ENCODE data around the gene SNUPN.
"Not testable (repeated sequence)": the region's sequence is repeated elsewhere in the genome, so short reads cannot be mapped to it uniquely, and the experiment has no call there.

The SNUPN gene

DNA sequence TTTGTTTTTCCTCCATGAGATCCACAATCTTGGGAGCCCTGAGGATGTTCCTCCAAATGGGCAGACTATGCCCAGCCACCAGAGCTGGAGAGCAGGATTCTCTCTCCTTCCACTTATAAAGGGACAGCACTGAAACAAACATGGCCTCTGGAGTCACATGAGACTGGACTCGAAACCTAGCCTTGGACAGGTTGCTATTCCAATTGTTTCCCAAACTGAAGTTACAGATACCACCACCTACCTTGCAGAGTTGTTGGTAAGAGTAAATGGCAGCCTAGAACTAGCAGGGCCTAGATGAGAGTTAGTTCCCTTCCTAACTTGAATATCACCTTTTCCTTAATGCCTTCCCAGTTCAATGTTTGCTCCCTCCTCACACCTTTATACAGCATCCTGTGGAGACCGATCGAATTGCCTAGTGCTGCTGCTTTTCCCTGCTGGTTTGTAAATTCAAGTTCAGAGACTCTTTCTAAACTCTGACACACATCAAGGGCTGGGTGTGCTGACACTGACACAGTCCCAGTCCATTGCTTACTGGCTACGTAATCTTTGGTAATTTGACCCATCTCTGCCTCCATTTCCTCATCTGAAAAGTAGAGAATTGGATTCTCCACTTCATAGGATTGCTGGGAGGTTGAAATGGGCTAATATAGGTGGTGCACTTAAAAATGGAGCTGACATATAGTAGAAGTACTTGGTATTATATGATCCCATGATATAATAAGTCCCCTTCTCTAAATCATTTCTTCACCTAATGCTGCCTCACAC is 11.9 kb upstream of the SNUPN start:
- no peak for DNase-seq (ENCODE audit: low read depth, low spot score)

DNA sequence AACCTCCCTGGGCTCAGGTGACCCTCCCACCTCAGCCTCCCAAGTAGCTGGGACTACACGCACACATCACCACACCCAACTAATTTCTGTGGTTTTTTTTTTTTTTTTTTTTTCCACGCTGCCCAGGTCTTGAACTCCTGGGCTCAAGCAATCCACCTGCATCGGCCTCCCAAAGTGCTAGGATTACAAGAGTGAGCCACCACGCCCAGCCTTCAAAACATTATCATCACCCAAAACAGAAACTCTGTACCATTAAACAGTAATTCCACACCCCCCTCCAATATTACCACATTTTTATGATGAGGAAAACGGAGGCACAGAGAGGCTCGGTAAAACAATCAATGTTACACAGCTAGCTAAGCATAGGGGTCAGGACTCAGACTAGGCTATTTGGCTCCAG is 10.5 kb upstream of the SNUPN start:
- DNase-seq (ENCODE audit: low read depth, low spot score) = no peak

DNA sequence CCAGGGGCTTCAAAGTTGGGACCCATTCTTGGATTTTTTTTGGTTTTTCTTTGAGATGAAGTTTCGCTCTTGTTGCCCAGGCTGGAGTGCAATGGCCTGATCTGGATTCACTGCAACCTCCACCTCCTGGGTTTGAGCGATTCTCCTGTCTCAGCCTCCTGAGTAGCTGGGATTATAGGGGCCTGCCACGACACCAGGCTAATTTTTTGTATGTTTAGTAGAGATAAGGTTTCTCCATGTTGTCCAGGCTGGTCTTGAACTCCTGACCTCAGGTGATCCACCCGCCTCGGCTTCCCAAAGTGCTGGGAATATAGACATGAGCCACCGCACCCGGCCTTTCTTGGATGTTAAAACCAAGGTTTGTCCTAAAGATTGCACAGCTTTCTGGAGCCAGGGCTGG is 8.4 kb upstream of the SNUPN start:
- not testable (repeated sequence) for DNase-seq (ENCODE audit: low read depth, low spot score)

DNA sequence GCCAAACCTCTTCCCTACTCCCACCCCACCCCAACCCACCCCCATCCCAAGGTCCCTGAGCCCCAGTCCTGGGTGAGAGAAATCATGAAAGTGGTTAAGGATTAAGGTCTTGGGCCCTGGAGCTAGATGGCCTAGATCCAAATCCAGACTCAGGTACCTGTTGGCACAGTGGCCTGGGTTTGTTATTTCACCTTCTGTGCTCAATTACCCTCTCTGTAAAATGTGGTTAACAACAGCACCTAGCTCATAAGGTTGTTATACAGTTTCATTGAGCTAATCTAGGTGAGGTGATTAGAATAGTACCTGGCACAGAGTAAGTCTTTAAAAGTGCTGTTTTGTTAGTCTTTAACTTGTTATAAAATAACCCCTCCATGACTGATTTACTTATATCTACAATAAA is 6.4 kb upstream of the SNUPN start:
- DNase-seq (ENCODE audit: low read depth, low spot score) = no peak

DNA sequence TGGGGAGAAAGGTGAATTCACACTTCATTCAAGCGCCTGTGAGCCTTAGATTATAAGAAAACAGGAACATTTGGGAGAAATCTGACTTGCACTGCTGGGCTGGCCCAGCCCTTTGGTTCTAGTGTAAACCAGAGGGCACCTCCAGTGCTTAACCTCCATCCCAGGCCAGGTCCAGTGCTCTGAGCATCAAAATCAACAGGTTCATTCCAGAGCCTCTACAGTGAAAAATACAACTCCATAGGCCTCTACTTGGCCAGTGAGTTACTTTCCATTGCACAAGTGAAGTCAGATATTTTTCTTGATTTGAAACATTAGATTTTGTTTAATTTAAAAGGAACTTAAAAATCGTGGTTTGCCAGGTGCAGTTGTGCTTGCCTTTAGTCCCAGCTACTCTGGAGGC is 3.0 kb downstream of the SNUPN start:
- DNase-seq (ENCODE audit: low read depth, low spot score) = no peak

- no peak for DNase-seq (ENCODE audit: low read depth, low spot score)
These were observed 4.6 kb downstream of the SNUPN start for GRCh38 chr15:75620841-75621391.

DNA sequence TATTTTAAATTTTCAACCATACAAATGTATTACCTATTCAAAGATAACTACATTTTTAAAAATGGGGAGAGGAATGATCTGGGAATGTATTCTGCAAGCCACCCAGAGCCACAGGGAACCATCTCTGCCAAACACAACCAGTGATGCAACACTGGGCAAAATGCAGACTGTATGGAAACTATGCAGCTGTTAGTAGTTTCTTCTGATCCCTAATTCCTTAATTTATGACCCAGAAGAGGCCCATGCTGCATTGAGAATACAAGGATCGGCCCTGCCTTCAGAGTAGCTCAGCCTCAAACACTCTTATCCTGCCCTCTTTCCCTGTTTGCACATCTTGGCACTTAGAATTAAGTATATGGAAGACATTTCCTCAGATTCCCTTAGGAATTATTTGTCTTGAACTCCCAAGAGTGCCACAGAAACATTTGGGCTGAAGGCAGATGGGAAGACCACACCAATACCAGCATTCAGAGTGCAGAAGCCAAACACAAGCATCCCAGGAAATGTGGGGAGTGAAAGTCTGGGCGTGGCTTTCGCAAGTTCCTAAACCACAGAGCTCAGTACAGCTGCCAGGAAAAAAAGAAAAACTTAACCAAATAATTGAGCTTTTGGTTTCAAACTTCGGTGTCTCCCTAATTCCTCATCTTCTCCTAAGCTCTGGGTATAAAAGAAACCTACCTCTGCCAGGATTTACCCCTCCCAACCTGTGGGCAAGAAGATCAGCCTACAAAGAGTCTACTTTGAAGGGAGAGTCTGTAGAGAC is 5.3 kb downstream of the SNUPN start:
- no peak for DNase-seq (ENCODE audit: low read depth, low spot score)

DNA sequence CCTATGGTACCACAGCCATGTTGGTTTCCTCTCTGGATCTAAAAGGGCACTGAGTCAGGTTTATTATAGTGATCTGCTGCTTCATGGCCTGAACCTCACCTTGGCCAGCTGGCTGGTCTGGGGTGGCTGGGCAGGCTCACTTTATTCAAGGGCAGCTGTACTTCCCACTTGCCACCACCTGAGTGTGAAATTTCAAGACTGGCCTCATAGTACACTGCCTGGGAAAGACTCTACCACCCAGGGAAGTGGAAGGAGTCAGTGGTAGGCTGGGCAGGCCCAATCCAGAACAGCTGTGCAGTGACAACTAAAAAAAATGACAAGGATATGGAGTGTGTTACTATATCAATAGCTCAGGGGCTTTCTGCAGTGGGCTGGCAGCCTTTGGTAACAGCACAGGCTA is 8.8 kb downstream of the SNUPN start:
- DNase-seq (ENCODE audit: low read depth, low spot score) = no peak

DNA sequence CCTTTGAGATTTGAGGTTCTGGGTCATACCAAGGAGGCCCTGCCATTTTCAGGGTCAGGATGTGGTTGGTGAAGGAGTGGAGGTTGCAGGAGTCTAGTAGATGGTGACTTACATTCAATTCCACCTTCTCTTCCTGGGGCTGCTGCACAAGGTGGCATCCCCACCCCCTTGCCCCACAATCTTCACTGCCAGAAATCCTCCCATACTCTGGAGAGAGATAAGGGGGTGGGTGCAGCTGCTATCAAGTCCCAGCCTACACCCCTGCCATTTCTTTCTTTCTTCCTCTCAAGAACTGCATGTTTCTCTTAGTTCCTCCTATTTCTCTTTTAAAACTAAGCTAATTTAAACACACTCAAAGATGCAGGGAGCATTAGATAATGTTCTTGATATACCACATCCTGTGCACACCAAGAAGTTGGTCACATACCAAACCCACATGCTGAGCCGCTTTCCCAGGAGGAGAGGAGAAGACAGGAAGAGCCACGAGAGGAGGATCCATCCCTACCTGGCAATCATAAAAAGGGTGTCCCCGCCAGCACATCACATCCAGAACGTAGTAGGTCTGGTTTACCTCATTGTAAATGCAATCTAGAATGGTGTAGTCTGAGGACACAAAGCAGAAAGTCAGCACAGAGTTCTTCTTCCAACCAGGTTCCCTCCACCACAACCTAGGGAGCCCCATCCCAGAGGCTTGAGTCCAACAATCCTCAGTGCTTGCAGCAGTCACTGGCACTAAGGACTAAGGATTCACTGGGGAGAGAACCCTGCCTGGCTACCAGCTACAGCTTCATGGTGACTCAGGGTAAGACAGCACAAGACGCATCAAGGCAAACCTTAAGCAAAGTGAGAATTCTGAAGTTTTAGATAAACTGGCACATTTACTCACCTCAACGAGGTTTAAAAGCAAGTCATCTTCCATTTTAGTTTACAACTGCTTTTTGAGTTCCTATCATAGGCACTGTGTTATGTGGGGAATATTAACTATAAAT is 18.5 kb downstream of the SNUPN start:
- no peak for DNase-seq (ENCODE audit: low read depth, low spot score)

GRCh38 chr15:75606026-75606425 is 19.5 kb downstream of the SNUPN start:
- no peak for DNase-seq (ENCODE audit: low read depth, low spot score)

DNA sequence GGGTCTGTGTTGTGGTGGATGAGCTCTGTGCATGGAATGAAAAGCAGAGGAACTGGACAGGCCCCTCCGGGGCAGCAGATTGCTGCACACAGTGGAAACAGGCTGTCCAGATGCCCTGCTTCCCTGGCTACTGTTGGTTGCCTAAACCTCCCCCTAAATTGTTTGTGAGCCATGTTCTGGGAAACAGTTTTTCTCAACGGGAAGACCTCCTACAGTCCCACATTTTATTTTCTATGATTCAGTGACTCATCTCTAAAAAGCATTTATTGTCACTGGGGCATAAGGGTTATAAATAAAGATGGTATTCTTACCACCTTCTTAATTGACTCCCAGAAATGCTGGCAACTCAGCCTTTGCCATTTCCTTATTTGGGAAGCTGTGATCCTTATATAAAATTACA is 26.1 kb downstream of the SNUPN start:
- no peak for DNase-seq (ENCODE audit: low read depth, low spot score)

DNA sequence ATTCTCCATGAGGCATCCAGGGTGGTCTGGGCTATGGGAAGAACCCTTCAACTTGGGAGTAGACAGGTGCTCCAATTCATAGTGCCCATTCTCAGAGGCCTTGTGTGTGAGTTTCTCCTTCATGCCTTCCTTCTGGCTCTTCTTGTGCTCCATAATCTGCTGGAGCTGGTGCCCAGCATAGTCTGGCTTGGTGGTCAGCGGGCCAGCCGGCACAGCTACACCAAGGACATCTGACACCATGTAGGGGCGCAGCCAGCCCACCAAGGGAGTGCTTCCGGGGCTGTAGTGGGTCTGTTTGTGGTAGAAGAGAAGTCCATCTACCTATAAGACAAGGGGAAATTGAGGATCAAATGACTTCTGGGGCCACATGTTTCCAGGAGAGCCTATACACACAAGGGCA is 27.2 kb downstream of the SNUPN start:
- no peak for DNase-seq (ENCODE audit: low read depth, low spot score)

GRCh38 chr15:75597667-75598341 is 27.7 kb downstream of the SNUPN start:
- DNase-seq (ENCODE audit: low read depth, low spot score) = peak; percentile 20

GRCh38 chr15:75596703-75597345 is 28.7 kb downstream of the SNUPN start:
- DNase-seq (ENCODE audit: low read depth, low spot score) = no peak

GRCh38 chr15:75594276-75594675 is 31.2 kb downstream of the SNUPN start:
- DNase-seq (ENCODE audit: low read depth, low spot score) = no peak

DNA sequence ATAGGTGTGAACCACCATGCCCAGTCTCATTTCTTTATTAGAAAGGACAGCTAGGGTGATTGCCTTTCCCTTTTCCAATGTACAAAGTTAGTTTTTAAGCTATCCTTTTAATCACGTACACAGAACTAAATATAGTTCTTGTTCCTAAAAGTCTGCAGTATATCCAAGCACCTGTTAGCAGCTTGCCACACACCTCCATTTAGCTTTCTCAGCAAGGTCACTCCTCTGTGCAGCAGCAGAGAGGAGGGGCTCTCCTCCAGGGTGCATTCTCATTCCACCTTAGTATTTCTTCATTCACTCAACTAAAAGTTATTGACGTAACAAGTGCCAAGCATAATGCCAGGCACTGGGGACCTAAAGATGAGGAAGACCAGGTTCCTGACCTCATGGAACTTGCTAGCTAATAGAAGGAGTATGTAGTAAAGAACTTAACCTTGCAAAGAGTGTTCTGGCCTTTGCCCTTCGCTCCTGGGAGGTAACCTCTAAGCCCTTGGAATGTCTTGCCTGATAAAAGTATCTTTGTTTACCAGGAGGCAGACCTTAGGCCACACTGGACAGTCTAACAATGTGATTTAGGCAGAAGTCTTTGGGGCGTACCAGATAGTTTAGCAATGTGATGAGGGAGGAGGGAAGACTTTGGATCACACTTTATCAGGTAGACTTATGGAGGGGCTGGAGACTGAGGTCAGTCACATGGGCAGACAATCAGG is 33.7 kb downstream of the SNUPN start:
- DNase-seq (ENCODE audit: low read depth, low spot score) = no peak

GRCh38 chr15:75590239-75590638 is 35.3 kb downstream of the SNUPN start:
- DNase-seq (ENCODE audit: low read depth, low spot score) = no peak

- no peak for DNase-seq (ENCODE audit: low read depth, low spot score)
These were observed 36.5 kb downstream of the SNUPN start for GRCh38 chr15:75589071-75589470.

DNA sequence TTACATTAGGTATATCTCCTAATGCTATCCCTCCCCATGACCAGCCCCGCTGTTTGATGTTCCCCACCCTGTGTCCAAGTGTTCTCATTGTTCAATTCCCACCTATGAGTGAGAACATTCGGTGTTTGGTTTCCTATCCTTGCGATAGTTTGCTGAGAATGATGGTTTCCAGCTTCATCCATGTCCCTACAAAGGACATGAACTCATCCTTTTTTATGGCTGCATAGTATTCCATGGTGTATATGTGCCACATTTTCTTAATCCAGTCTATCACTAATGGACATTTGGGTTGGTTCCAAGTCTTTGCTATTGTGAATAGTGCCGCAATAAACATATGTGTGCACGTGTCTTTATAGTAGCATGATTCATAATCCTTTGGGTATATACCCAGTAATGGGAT is 39.1 kb downstream of the SNUPN start:
- DNase-seq (ENCODE audit: low read depth, low spot score) = not testable (repeated sequence)

- DNase-seq (ENCODE audit: low read depth, low spot score) = no peak
These were observed 41.4 kb downstream of the SNUPN start for GRCh38 chr15:75584121-75584520.

Data from activated CD4-positive, CD25-positive, alpha-beta regulatory T cell treated with anti-CD3 and anti-CD28 coated beads, Interleukin-2, amount 50 U/mL, for 16 hours (primary cell).